ENCODE data around the gene GALK2. TPM values are rescaled to one million over a fixed set of nuclear protein-coding genes. Genes with fewer than 3 reads are reported as not detected.

The GALK2 gene
- total RNA-seq, 1 experiment from 2014 or later = 29.0 TPM

DNA sequence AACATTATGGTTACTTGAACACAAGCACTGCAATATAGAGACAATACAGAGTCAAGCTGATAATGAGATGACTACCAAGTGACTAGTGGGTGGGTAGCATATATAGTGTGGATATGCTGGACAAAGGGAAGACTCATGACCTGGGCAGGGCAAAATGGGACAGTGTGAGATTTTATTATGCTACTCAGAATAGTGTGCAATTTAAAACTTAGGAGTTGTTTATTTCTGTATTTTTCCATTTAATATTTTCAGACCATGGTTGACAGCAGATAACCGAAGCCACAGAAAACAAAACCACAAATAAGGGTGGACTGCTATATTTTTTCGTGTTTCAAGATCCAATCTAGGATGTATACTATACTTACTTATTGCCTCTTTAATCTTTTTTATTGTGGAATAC, 19.6 kb downstream of the GALK2 start:
- H3K36me3 ChIP-seq (ENCODE audit: low read depth) = no peaks in the 10 kb centered on the region
- no peaks in the 10 kb centered on the region for H3K4me1 ChIP-seq (replicated peaks; ENCODE audit: insufficient read depth)
- H3F3A ChIP-seq (ENCODE audit: insufficient read depth, low read depth) = no peaks in the 10 kb centered on the region
- no peak overlapping the region for H3K4me2 ChIP-seq
- CTCF ChIA-PET = no interaction called here
- H3K9me2 ChIP-seq (ENCODE audit: insufficient read depth) = no peaks in the 10 kb centered on the region
- BruUV-seq (replicated peaks) = no TSS peak
- no peak overlapping the region for H3K27ac ChIP-seq
- H3K9me3 ChIP-seq (ENCODE audit: insufficient read depth, low read depth) = no peaks in the 10 kb centered on the region
- H3K4me3 ChIP-seq = no peak overlapping the region
- no peaks in the 10 kb centered on the region for H3K27me3 ChIP-seq (ENCODE audit: insufficient read depth, low read depth)
- POLR2A ChIA-PET (ENCODE audit: unreplicated experiment) = no interaction called here
- no peak for DNase-seq
- TF ChIP-seq CTCF (conservative IDR thresholded peaks at IDR 0.05) (no peak), EZH2 (IDR thresholded peaks at IDR 0.05; ENCODE audit: low read depth) (no peak)
- no peak overlapping the region for H2AFZ ChIP-seq
- no peaks in the 10 kb centered on the region for H3K79me2 ChIP-seq (ENCODE audit: low read depth)
- intact Hi-C loops (cut with micrococcal nuclease; ENCODE audit: unreplicated experiment) = no loop called here
- no peaks in the 10 kb centered on the region for H4K20me1 ChIP-seq (ENCODE audit: insufficient read depth)

GRCh38 chr15:49190586-49190985, 20.5 kb downstream of the GALK2 start:
- intact Hi-C loops (cut with micrococcal nuclease; ENCODE audit: unreplicated experiment) = no loop called here
- no peaks in the 10 kb centered on the region for H3K9me3 ChIP-seq (ENCODE audit: insufficient read depth, low read depth)
- ChIA-PET POLR2A (ENCODE audit: unreplicated experiment) (no interaction called here), CTCF (no interaction called here)
- no peak overlapping the region for H3K27ac ChIP-seq
- H3K27me3 ChIP-seq (ENCODE audit: insufficient read depth, low read depth) = no peaks in the 10 kb centered on the region
- no peaks in the 10 kb centered on the region for H3K9me2 ChIP-seq (ENCODE audit: insufficient read depth)
- H3F3A ChIP-seq (ENCODE audit: insufficient read depth, low read depth) = no peaks in the 10 kb centered on the region
- no peaks in the 10 kb centered on the region for H3K4me1 ChIP-seq (replicated peaks; ENCODE audit: insufficient read depth)
- H3K4me2 ChIP-seq = no peak overlapping the region
- H4K20me1 ChIP-seq (ENCODE audit: insufficient read depth) = no peaks in the 10 kb centered on the region
- H2AFZ ChIP-seq = no peak overlapping the region
- TF ChIP-seq CTCF (conservative IDR thresholded peaks at IDR 0.05) (no peak), EZH2 (IDR thresholded peaks at IDR 0.05; ENCODE audit: low read depth) (no peak)
- no peaks in the 10 kb centered on the region for H3K79me2 ChIP-seq (ENCODE audit: low read depth)
- no TSS peak for BruUV-seq (replicated peaks)
- DNase-seq = no peak
- no peaks in the 10 kb centered on the region for H3K36me3 ChIP-seq (ENCODE audit: low read depth)
- H3K4me3 ChIP-seq = no peak overlapping the region

- CTCF ChIA-PET = no interaction called here
- intact Hi-C loops (cut with micrococcal nuclease; ENCODE audit: unreplicated experiment) = no loop called here
- no TSS peak for BruUV-seq (replicated peaks)
Measured at GRCh38 chr15:49191892-49192291, 21.8 kb downstream of the GALK2 start.

More at GRCh38 chr15:49191892-49192291, 21.8 kb downstream of the GALK2 start:
- Histone ChIP-seq H3K36me3 (ENCODE audit: low read depth) (no peaks in the 10 kb centered on the region), H3K4me1 (replicated peaks; ENCODE audit: insufficient read depth) (no peaks in the 10 kb centered on the region), H2AFZ (no peak overlapping the region), H3F3A (ENCODE audit: insufficient read depth, low read depth) (no peaks in the 10 kb centered on the region), H3K27me3 (ENCODE audit: insufficient read depth, low read depth) (no peaks in the 10 kb centered on the region), H3K79me2 (ENCODE audit: low read depth) (no peaks in the 10 kb centered on the region), H3K4me2 (no peak overlapping the region), H3K9me2 (ENCODE audit: insufficient read depth) (no peaks in the 10 kb centered on the region), H4K20me1 (ENCODE audit: insufficient read depth) (no peaks in the 10 kb centered on the region), H3K9me3 (ENCODE audit: insufficient read depth, low read depth) (no peaks in the 10 kb centered on the region), H3K27ac (no peak overlapping the region), H3K4me3 (no peak overlapping the region)
- TF ChIP-seq CTCF (conservative IDR thresholded peaks at IDR 0.05) (no peak), EZH2 (IDR thresholded peaks at IDR 0.05; ENCODE audit: low read depth) (no peak)
- POLR2A ChIA-PET (ENCODE audit: unreplicated experiment) = no interaction called here
- DNase-seq = no peak
